HuH-7 (cell line): ENCODE data around the gene LSM14A.

Source experiments
- DNase-seq: peaks from one replicate; pipeline ENCODE4 v3.0.0; 2011; ENCODE audit warnings: low spot score

The LSM14A gene

DNA sequence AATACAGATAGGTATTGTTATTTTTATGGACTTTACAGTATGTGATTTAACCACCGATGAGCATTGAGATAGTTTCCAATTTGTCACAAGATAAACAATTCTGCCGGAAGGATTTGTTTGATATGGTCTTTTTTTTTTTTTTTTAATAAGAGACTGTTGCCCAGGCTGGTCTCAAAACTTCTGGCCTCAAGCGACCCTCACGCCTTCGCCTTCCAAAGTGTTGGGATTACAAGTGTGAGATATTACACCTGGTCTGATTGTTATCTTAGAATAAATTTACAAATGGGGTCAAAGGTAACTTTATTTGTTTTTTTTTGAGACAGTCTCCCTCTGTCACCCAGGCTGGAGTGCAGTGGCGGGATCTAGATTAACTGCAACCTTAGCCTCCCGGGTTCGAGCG, 83.2 kb downstream of the LSM14A start:
- no peak for DNase-seq

DNA sequence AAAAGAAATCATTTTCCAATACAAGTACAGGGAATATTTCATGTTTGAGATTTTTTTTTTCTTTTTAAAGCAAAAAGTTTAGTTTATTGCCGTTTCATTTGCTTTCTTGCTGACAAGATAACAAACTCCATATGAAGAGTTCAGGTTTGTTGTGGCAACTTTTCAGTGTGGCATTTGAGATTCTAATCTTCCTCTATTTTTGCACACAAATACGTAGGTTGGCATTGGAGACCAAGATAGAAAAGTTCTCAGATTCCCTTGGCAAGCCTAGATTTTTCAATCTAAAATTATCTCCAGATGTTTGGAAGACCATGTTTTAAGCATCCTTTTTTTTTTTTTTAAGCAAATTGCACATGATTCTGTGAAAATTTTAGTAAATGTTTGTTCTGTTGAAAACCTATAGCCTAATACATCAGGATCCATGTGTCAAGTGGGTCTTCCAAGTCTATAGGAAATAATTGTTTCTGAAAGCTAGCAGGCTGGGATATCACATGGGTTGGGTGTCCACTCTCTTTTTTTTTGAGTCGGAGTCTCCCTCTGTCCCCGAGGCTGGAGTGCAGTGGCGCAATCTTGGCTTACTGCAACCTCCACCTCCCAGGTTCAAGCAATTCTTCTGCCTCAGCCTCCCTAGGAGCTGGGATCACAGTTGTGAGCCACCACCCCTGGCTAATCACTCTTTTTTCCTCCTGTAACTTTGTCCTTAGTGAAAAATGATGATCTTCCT, 84.7 kb downstream of the LSM14A start:
- no peak for DNase-seq

DNA sequence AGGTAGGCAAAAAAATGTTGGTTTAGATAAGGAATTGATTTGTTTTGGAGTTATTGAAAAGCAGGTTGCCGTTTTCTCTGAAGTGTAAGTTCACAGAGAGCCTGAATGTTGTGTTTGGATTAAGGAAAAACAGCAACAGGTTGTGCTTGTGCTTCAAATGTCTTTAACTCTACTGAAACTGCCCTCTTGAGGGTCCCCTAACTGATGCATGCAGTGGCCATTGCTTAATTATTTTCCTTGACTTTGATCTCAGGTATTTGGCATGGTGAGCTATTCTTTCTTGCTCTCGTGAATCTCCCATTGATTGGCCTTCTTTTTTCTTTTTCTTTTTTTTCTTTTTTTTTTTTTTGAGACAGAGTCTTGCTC, 85.2 kb downstream of the LSM14A start:
- DNase-seq: no peak

DNA sequence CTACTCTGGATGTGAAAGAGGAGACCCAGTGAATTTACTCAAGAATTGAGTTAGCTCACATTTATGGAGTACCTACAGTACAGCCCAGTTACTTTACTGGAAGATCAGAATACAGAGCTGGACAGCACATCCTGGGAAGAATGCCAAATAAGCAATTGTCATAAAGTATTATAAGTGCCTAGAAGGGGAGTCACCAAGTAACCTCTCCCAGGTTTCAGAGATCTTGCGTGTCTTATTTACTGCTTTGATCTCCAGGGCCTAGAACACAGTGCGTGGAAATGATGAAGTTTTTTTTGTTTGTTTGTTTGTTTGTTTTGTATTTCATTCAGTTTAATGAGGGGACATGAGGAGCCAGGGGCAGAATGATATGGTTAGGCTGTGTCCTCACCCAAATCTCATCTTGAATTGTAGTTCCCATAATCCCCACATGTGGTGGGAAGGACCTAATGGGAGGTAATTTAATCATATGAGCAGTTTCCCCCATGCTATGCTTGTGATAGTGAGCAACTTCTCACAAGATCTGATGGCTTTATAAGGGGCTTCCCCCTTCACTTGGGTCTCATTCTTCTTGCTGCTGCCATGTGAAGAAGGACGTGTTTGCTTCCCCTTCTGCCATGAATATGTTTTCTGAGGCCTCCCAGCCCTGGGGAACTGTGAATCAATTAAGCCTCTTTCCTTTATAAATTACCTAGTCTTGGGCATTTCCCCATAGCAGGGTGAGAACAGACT, 87.2 kb downstream of the LSM14A start:
- no peak for DNase-seq

DNA sequence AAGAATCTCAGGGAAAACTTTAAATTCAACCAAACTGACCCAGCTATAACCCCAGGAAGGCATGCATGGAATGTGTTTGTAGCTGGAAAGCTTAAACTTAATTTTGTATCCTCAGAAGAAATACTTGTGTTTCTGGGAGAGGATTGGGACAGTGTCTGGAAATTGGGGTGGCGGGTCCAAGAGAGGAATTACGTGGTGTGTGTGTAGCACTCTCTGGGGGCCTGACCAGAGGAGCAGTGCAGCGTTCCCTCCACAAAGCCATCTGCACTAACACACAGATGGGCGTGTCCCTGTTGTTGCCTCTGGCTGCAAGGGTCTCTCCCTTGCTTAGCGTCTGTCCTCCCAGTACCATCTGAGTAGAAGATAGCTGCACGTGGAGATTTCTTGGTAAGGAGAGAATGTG, 88.5 kb downstream of the LSM14A start:
- no peak for DNase-seq

DNA sequence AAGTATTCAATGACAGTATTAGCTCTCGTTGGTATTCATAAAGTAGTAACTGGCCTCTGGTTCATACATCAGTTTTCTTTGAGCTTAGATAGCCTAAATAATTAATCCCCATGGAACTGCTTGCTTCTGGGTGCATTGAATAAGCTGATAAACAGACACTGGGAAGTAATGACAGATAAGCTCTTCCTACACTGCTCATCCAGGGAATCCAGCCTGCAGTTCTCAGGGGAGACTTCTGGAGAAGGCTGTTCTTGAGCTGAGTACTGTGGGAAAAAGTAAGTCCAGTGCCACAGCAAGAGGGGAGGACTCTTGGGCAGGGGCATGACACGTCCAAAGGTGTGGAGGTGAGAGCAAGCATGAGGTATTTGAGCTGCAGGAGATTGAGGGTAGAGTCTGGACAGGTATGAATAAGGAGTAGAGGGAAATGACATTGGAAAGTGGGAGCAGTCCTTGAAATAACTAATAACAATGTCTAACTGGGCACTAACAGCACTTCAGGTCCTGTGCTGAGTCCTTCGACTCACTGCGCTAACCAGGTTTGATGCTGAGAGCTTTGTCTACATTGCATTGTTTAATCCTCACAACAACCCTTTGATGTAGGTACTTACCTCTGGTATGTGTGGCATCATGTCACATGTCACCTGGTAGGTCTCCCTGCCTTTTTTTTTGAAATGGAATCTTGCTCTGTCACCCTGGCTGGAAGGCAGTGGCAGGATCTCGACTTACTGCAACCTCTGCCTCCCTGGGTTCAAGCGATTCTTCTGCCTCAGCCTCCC, 89.2 kb downstream of the LSM14A start:
- DNase-seq: no peak

DNA sequence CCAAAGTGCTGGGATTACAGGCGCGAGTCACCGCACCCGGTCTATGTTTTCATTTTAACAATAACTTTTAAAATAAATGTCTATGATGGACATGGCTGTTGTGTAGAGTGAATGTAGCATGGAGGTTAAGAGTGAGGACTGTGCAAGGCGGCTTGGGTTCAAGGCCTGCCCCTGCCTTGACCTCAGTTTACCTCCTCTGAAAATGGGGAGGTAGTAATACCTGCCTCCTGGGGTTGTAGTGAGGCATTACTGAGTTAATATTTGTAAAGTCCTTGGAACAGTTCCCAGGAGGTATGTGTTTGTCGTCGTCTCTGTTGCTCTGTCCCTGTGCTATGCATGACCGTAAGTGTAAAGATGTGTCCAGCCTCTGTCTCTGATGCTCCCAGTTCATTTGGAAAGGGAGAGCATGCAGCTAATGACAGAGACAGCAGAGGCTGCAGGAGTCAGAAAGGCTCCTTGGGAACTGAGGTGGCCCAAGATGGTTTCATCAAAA, 91.5 kb downstream of the LSM14A start:
- no peak for DNase-seq

DNA sequence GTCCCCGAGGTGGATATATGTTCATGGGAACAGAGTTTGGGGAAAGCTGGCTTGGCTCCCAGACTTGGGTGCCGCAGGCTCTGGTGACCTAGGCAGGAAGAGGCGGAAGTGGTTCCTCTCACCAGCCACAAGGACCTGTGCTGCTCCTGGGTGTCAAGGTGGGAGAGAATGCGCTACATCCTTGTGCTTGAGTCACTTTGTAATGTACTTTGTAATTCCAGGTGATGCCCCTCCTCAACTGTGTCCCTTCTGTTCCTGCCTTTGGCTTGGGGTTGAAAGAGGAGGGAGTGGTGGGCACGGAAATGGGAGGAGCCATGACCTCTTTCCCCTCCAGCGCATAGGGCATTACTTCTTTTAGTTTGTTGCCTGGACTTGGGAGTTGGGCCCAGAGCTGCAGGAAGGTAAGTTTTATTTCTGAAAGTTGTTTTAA, 92.9 kb downstream of the LSM14A start:
- no peak for DNase-seq

DNA sequence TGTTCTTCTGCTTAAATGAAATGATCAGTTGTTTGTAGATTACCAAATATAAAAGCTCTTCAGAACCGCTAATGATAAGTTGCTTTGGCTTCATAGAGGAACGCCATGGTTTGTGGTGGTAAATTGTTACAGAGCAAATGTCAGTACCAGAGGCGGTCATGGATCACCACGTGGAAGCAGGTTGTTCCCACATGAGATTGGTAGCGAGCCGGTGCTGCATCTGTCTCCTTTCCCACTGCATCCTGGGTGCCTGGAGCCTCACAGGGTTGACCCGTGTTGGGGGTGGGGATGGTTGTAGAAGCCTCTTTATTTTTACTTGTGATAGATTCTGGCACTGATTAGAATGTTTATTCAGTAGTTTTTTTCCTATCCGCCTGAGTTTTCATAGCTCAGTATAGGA, 96.8 kb downstream of the LSM14A start:
- no peak for DNase-seq

DNA sequence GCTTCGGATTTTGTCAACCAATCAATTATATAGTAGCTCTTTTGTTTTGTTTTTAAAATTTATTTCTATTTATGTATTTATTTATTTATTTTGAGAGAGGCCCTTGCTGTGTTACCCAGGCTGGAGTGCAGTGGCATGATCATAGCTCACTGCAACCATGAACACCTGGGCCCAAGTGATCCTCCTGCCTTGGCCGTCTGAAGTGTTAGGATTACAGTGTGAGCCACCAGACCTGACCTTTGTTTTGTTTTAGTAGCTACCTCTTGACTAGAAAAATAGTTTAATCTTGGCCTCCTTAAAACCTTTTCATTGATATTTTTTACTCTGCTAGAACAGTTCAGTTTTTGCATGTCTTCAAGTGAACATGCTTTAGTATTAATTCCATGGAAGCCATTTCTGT, 97.2 kb downstream of the LSM14A start:
- no peak for DNase-seq

DNA sequence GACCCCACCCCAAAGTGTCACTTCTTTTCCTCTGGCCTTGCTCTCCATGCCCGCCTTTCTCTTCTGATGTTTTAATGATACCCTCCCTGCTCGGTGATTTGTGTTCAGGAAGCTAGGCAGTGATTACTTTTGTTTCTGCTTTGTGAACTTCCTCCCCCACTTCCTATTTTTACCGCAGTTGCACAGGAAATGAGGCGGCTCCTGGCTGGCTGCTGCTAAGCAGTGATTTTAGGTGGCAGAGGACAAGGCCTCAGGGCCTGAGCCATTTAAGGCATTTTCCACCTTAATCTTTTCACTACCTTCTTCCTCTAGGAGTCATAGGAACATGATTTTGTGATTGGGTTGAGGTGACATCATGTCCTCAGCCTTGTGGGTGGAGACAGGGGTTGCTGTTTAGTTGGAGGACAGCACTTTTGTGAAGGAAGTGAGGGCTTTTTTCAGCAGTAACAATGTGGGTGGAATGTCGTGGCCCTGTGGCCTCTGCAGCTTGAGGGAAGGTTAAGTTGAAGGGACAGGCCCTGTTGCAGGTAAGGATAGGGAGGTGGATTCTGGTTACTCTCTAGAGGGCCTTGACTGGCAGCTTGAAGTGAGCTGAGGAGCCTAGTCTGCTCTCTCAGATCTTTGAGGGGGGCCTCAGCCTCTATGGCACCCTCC, 97.8 kb downstream of the LSM14A start:
- DNase-seq: no peak

DNA sequence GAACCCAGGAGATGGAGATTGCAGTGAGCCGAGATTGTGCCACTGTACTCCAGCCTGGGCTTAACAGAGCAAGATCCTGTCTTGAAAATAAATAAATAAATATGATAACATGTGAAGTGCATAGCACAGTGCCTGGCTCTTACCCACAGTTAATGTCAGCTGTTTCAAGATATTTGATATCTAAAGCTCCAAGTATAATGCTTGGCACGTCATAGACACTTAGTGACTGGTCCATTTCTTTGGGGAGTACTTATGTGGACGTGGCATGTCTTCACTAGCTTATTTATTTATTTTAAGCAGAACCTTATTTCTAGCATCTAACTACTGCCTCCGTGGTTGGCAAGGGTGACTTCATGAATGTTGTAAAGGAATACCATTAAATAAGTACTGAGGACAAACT, 100.8 kb downstream of the LSM14A start:
- no peak for DNase-seq

DNA sequence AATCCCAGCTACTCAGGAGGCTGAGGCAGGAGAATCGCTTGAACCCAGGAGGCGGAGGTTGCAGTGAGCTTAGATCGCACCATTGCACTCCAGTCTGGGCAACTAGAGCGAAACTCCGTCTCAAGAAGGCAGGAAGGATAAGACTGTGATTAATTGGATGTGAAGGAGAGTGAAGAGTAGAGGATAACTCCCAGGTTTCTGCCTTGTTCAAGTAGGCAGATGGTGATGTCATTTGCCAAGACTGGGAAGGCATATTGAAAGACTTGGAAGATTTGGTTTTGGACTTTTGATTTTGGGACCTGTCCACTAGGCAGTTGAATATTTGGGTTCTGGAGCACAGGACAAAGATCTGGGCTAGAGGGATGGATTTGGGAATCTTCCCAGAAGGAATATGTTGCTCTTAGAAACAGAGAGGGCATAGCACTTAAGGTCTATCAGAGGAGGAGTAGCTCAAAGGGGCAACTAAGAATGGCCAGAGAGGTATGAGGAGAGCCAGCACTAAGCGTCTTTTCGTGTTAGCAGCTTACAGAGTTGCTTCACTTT, 102.1 kb downstream of the LSM14A start:
- no peak for DNase-seq

DNA sequence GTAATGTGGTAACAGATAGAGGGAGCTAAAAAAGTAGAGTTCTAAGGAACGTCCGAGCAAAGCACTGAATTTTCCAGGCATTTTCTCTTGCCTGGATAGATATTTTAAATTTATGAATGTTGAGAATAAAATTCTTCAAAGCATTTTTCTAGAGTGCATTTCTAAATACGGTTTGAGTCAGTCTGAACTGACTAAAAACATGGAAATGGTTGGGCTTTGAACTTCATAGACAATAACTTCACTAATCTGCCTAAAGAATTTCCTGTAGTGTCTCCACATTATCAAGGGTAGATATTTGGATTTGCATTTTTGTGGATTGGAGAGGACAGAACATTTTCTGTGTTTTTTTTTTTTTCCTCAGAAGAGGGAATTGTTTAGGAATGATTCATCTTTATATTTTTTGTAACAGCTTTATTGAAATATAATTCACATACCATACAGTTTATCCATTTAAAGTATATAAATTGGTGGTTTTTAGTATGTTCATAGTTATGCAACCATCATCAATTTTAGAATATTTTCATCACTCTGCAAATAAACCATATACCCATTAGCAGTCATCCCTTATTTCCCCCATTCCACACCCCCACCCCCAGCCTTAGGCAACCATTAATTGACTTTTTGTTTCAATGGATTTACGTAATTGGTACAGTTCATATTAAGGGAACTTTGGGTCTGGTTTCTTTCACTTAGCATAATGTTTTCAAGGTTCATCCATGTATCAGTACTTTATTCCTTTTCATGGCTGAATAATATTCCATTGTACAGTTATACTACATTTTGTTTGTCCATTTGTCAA, 102.7 kb downstream of the LSM14A start:
- no peak for DNase-seq

DNA sequence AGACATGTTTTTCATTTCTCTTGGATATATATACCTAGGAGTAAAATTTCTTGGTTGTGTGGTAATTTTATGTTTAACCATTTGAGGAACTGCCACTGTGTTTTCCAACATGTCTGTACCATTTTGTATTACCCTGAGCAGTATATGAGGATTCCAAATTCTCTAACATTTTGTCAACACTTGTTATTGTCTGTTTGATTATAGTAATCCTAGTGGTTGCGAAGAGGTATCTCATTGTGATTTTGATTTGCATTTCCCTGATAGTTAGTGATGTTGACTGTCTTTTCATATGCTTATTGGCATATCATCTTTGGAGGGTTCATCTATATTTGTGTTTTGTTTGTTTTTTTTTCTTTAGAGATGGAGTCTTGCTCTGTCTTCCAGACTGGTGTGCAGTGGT, 103.4 kb downstream of the LSM14A start:
- no peak for DNase-seq

DNA sequence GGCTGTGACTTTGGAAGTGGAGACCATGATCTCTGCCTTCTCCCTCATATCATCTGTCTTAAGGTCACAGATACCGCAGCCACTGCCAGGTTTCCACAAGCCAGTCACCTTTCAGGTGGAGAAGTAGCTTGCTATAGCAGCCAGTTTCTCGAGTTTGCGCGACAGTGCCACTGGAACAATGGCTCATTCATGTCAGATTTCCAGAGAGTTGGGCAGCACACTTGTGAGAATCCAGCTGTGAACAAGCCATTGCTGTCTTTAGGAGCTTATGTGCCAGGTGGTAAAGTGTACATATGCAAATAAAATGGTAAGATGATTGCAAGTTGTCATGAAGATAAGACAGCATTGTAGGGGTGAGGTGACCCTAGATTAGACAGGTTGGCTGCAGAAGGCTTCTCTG, 104.3 kb downstream of the LSM14A start:
- no peak for DNase-seq

DNA sequence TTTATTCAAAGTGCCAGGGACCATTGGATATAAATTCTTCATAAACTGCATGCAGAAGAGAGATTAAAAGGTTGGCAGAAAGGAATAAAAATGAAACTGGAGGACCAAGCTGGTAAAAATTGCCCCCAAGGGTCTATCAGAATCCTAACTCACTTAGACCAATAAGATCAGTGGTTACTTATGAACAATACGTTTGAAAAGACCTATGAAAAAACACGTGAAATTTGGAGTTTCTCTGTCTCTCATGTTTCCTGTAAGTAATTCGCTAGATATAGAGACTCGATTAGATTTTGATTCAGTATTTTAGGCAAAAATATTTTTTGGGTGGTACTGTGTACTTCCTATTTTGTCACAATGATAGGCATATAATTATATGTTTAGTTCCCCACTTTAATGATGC, 104.9 kb downstream of the LSM14A start:
- DNase-seq: no peak

DNA sequence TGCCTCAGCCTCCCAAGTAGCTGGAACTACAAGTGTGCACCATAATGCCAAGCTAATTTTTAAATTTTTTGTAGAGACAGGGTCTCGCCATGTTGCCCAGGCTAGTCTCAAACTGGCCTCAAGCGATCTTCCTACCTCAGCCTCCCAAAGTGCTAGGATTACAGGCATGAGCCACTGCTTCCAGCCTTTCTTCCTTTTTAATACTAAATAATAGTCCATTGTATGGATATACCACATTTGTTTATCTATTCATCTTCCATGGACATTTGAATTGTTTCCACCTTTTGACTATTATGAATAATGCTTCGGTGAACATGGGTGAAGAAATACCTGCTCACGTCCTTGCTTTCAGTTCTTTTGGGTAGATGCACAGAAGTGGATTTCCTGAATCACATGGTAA, 106.5 kb downstream of the LSM14A start:
- no peak for DNase-seq
